Fibroblast of pulmonary artery (primary cell): ENCODE data around the gene TMEM61.
"Not testable (repeated sequence)": the region's sequence is repeated elsewhere in the genome, so short reads cannot be mapped to it uniquely, and the experiment has no call there.

Experiments
- DNase-seq: peaks from one replicate; pipeline ENCODE4 v3.0.0-alpha.2; 2010; ENCODE audit warnings: low read depth
- H3K4me3 ChIP-seq: replicated peaks from 2 replicates; pipeline ENCODE4 v1.5.1; 2011; ENCODE audit warnings: low read depth, mild to moderate bottlenecking, control low read depth, low read length, moderate library complexity
- CTCF ChIP-seq: IDR thresholded peaks from 2 replicates; pipeline ENCODE4 v1.5.1; 2011; ENCODE audit warnings: mild to moderate bottlenecking, control low read depth, low read length, inconsistent platforms; ENCODE audit errors: missing control alignments

TMEM61 gene

GRCh38 chr1:54959241-54959640 lies 21.2 kb upstream of the TMEM61 start:
- H3K4me3 ChIP-seq: no peak overlapping the region
- no peak for TF ChIP-seq CTCF
- DNase-seq: peak; percentile 51

GRCh38 chr1:54962612-54963395 lies 17.6 kb upstream of the TMEM61 start:
- no peak for TF ChIP-seq CTCF
- no peak overlapping the region for H3K4me3 ChIP-seq
- DNase-seq: no peak

- not testable (repeated sequence) for H3K4me3 ChIP-seq, DNase-seq
These were observed 16.6 kb upstream of the TMEM61 start for GRCh38 chr1:54963829-54964228.

GRCh38 chr1:54965624-54966340 lies 14.6 kb upstream of the TMEM61 start:
- TF ChIP-seq CTCF: no peak
- H3K4me3 ChIP-seq: peak overlapping the region; percentile 32
- peak; percentile 94 for DNase-seq

GRCh38 chr1:54967372-54967771 lies 13.1 kb upstream of the TMEM61 start:
- TF ChIP-seq CTCF: no peak
- no peak for DNase-seq
- no peak overlapping the region for H3K4me3 ChIP-seq

GRCh38 chr1:54968551-54968950 lies 11.9 kb upstream of the TMEM61 start:
- DNase-seq: no peak
- H3K4me3 ChIP-seq: no peak overlapping the region
- TF ChIP-seq CTCF: no peak

- no peak for TF ChIP-seq CTCF
- no peak for DNase-seq
- no peak overlapping the region for H3K4me3 ChIP-seq
These were observed 10.5 kb upstream of the TMEM61 start for GRCh38 chr1:54969879-54970278.
